Measurements from ENCODE around the gene OR4C15. TPM values are rescaled to one million over a fixed set of nuclear protein-coding genes. Genes with fewer than 3 reads are reported as not detected.

OR4C15 gene
- total RNA-seq, result not detected
- polyA plus RNA-seq, result not detected
- long read RNA-seq, donor 1, result 0 reads
- long read RNA-seq, donor 2, result 0 reads
- long read RNA-seq, donor 3, result 0 reads
- long read RNA-seq, donor 4, result 0 reads
- long read RNA-seq, donor 5, result 0 reads
- long read RNA-seq, donor 6, result 0 reads
- long read RNA-seq, donor 7, result 0 reads
- long read RNA-seq, donor 8, result 0 reads
- long read RNA-seq, donor 9, result 0 reads
- long read RNA-seq, donor 10, result 0 reads

GRCh38 chr11:55554169-55554568 lies at the start of gene OR4C15:
Gene OR4C15 (plus strand): TSS chr11:55554469. CDS start chr11:55554469, 0 bp downstream.
- Histone ChIP-seq H3K4me1 (ENCODE audit: control insufficient read depth in 2 of 2, insufficient read depth in 2 of 2, low read length in 2 of 2) (no peaks in the 10 kb centered on the region), H3K27ac (ENCODE audit: low read depth in 1 of 2, low read length in 1 of 2) (no peak within 1 kb of the TSS), H3K4me3 (ENCODE audit: low read length in 2 of 2) (no peak within 1 kb of the TSS), H3K27me3 (ENCODE audit: control insufficient read depth in 2 of 2, insufficient read depth in 1 of 2, low read length in 1 of 2) (no peaks in the 10 kb centered on the region), H3K36me3 (ENCODE audit: control insufficient read depth in 2 of 2, insufficient read depth in 2 of 2, low read length in 1 of 2) (no peaks in the 10 kb centered on the region), H3K9me3 (ENCODE audit: control insufficient read depth in 2 of 2, insufficient read depth in 1 of 2, low read length in 1 of 2) (peaks cover 0 to 19% of the 10 kb centered on the region in 2 donors)
- no peak for DNase-seq (ENCODE audit: low read depth in 6 of 9, low spot score in 9 of 9)

- DNase-seq (ENCODE audit: low read depth in 6 of 9, low spot score in 9 of 9), result no peak
- Histone ChIP-seq H3K36me3 (ENCODE audit: control insufficient read depth in 2 of 2, insufficient read depth in 2 of 2, low read length in 1 of 2) (no peaks in the 10 kb centered on the region), H3K27ac (ENCODE audit: low read depth in 1 of 2, low read length in 1 of 2) (no peak within 1 kb of the TSS), H3K4me1 (ENCODE audit: control insufficient read depth in 2 of 2, insufficient read depth in 2 of 2, low read length in 2 of 2) (no peaks in the 10 kb centered on the region), H3K9me3 (ENCODE audit: control insufficient read depth in 2 of 2, insufficient read depth in 1 of 2, low read length in 1 of 2) (peaks cover 0 to 3% of the 10 kb centered on the region in 2 donors), H3K4me3 (ENCODE audit: low read length in 2 of 2) (no peak within 1 kb of the TSS), H3K27me3 (ENCODE audit: control insufficient read depth in 2 of 2, insufficient read depth in 1 of 2, low read length in 1 of 2) (no peaks in the 10 kb centered on the region)
- WGBS, result 68% methylated on average over 3 of the region's 3 CpGs
Observed at GRCh38 chr11:55571828-55572227, 17.6 kb downstream of the OR4C15 start, which contains the start of gene OR4C16. Gene OR4C16 (plus strand): TSS chr11:55572128. CDS start chr11:55572128, 0 bp downstream.

- no peaks in the 10 kb centered on the region for H3K27me3 ChIP-seq (ENCODE audit: control insufficient read depth in 2 of 2, insufficient read depth in 1 of 2, low read length in 1 of 2)
- no peak overlapping the region for H3K27ac ChIP-seq (ENCODE audit: low read depth in 1 of 2, low read length in 1 of 2)
- peaks cover 0 to 6% of the 10 kb centered on the region in 2 donors for H3K9me3 ChIP-seq (ENCODE audit: control insufficient read depth in 2 of 2, insufficient read depth in 1 of 2, low read length in 1 of 2)
- H3K4me3 ChIP-seq (ENCODE audit: low read length in 2 of 2), result no peak overlapping the region
- no peak for DNase-seq (ENCODE audit: low read depth in 6 of 9, low spot score in 9 of 9)
- no peaks in the 10 kb centered on the region for H3K4me1 ChIP-seq (ENCODE audit: control insufficient read depth in 2 of 2, insufficient read depth in 2 of 2, low read length in 2 of 2)
- WGBS, result 51% methylated on average over 1 of the region's 1 CpG
- H3K36me3 ChIP-seq (ENCODE audit: control insufficient read depth in 2 of 2, insufficient read depth in 2 of 2, low read length in 1 of 2), result no peaks in the 10 kb centered on the region
Observed at GRCh38 chr11:55572548-55572947, 18.3 kb downstream of the OR4C15 start.

Other genes starting within 250 kb of the OR4C15 start
- not detected for gene OR4A16, start 211.3 kb upstream of the OR4C15 start, total RNA-seq
- gene OR4A16, start 211.3 kb upstream of the OR4C15 start, polyA plus RNA-seq, result 0.07 TPM
- gene OR4A15, start 186.5 kb upstream of the OR4C15 start, total RNA-seq, result not detected
- not detected for gene OR4A15, start 186.5 kb upstream of the OR4C15 start, polyA plus RNA-seq
- gene OR4C16, start 17.7 kb downstream of the OR4C15 start, total RNA-seq, result not detected
- not detected for gene OR4C16, start 17.7 kb downstream of the OR4C15 start, polyA plus RNA-seq
- not detected for gene OR4C11, start 53.2 kb downstream of the OR4C15 start, total RNA-seq
- not detected for gene OR4C11, start 53.2 kb downstream of the OR4C15 start, polyA plus RNA-seq
- gene OR4P4, start 80.6 kb downstream of the OR4C15 start, total RNA-seq, result not detected
- not detected for gene OR4P4, start 80.6 kb downstream of the OR4C15 start, polyA plus RNA-seq
- not detected for gene OR4S2, start 93.9 kb downstream of the OR4C15 start, total RNA-seq
- gene OR4S2, start 93.9 kb downstream of the OR4C15 start, polyA plus RNA-seq, result not detected
- gene OR4C6, start 107.7 kb downstream of the OR4C15 start, total RNA-seq, result not detected
- gene OR4C6, start 107.7 kb downstream of the OR4C15 start, polyA plus RNA-seq, result not detected
- gene OR5D13, start 219.0 kb downstream of the OR4C15 start, total RNA-seq, result not detected
- not detected for gene OR5D13, start 219.0 kb downstream of the OR4C15 start, polyA plus RNA-seq
- not detected for gene OR5D14, start 241.1 kb downstream of the OR4C15 start, total RNA-seq
- gene OR5D14, start 241.1 kb downstream of the OR4C15 start, polyA plus RNA-seq, result not detected